H9 (cell line): ENCODE results near the gene GDPGP1. TPM values are rescaled to one million over a fixed set of nuclear protein-coding genes. Genes with fewer than 3 reads are reported as not detected.

Source experiments
- DNase-seq: peaks from one replicate; pipeline ENCODE4 v3.0.0-alpha.2; 2017
- H2AFZ ChIP-seq: one replicate; pipeline ENCODE4 v1.6.1; 2013; ENCODE audit warnings: mild to moderate bottlenecking, low read length, control low read depth, moderate library complexity
- H2AK5ac ChIP-seq: 2 replicates; pipeline ENCODE4 v1.6.1; 2013; ENCODE audit warnings: low read length, control low read depth, mixed read lengths; ENCODE audit not compliant: insufficient read length
- H2BK120ac ChIP-seq: one replicate; pipeline ENCODE4 v1.6.1; 2013; ENCODE audit warnings: low read depth, mild to moderate bottlenecking, low read length, control low read depth, inconsistent platforms; ENCODE audit not compliant: poor library complexity, severe bottlenecking
- H2BK12ac ChIP-seq: 2 replicates; pipeline ENCODE4 v1.6.1; 2013; ENCODE audit warnings: low read length, control low read depth, mixed read lengths, low read depth; ENCODE audit not compliant: insufficient read length
- H2BK15ac ChIP-seq: 2 replicates; pipeline ENCODE4 v1.6.1; 2013; ENCODE audit warnings: low read depth, low read length, control low read depth
- H2BK20ac ChIP-seq: one replicate; pipeline ENCODE4 v1.6.1; 2013; ENCODE audit warnings: low read depth, mild to moderate bottlenecking, low read length, control low read depth, inconsistent platforms; ENCODE audit not compliant: poor library complexity, severe bottlenecking
- H2BK5ac ChIP-seq: 2 replicates; pipeline ENCODE4 v1.6.1; 2013; ENCODE audit warnings: low read length, control low read depth, mixed read lengths; ENCODE audit not compliant: insufficient read length
- H3K14ac ChIP-seq: 2 replicates; pipeline ENCODE4 v1.6.1; 2013; ENCODE audit warnings: low read length, control low read depth; ENCODE audit not compliant: insufficient read depth
- H3K18ac ChIP-seq: 2 replicates; pipeline ENCODE4 v1.6.1; 2013; ENCODE audit warnings: low read depth, mild to moderate bottlenecking, mixed read lengths, low read length, control low read depth; ENCODE audit not compliant: insufficient read length
- H3K23ac ChIP-seq: 2 replicates; pipeline ENCODE4 v1.6.1; 2013; ENCODE audit warnings: low read length, control low read depth, mixed read lengths, low read depth; ENCODE audit not compliant: insufficient read length
- H3K23me2 ChIP-seq: 2 replicates; pipeline ENCODE4 v1.6.1; 2013; ENCODE audit warnings: low read depth, mild to moderate bottlenecking, mixed read lengths, low read length, control low read depth; ENCODE audit not compliant: insufficient read length, poor library complexity, severe bottlenecking
- H3K27ac ChIP-seq: 2 replicates; pipeline ENCODE4 v1.5.1; 2013; ENCODE audit warnings: low read length, control low read depth, mixed read lengths, low read depth; ENCODE audit not compliant: insufficient read length
- H3K27me3 ChIP-seq: 2 replicates; pipeline ENCODE4 v1.6.1; 2013; ENCODE audit warnings: low read length, control low read depth, inconsistent platforms; ENCODE audit not compliant: insufficient read depth
- H3K4ac ChIP-seq: 2 replicates; pipeline ENCODE4 v1.6.1; 2013; ENCODE audit warnings: low read depth, mild to moderate bottlenecking, control low read depth, inconsistent platforms, low read length, moderate library complexity
- H3K4me1 ChIP-seq: 2 replicates; pipeline ENCODE4 v1.6.1; 2013; ENCODE audit warnings: low read length, control low read depth, inconsistent platforms; ENCODE audit not compliant: insufficient read depth
- H3K4me2 ChIP-seq: 2 replicates; pipeline ENCODE4 v1.6.1; 2013; ENCODE audit warnings: low read length, control low read depth, mixed read lengths; ENCODE audit not compliant: insufficient read length, insufficient read depth
- H3K56ac ChIP-seq: 2 replicates; pipeline ENCODE4 v1.6.1; 2013; ENCODE audit warnings: low read depth, mild to moderate bottlenecking, mixed read lengths, low read length, control low read depth; ENCODE audit not compliant: insufficient read length
- H3K79me1 ChIP-seq: 2 replicates; pipeline ENCODE4 v1.6.1; 2013; ENCODE audit warnings: low read depth, mild to moderate bottlenecking, moderate library complexity, low read length, control low read depth, inconsistent platforms; ENCODE audit not compliant: insufficient read depth, poor library complexity, severe bottlenecking
- H3K79me2 ChIP-seq: 2 replicates; pipeline ENCODE4 v1.6.1; 2013; ENCODE audit warnings: low read length, control low read depth, inconsistent platforms; ENCODE audit not compliant: insufficient read depth
- H3K9ac ChIP-seq: 2 replicates; pipeline ENCODE4 v1.6.1; 2013; ENCODE audit warnings: low read length, control low read depth, mixed read lengths; ENCODE audit not compliant: insufficient read length; ENCODE audit errors: extremely low read depth
- H3K9me3 ChIP-seq: one replicate; pipeline ENCODE4 v1.6.1; 2013; ENCODE audit warnings: low read depth, low read length, inconsistent platforms; ENCODE audit not compliant: control insufficient read depth
- H3T11ph ChIP-seq: one replicate; pipeline ENCODE4 v1.6.1; 2013; ENCODE audit warnings: mild to moderate bottlenecking, low read length, control low read depth, inconsistent platforms
- H4K20me1 ChIP-seq: one replicate; pipeline ENCODE4 v1.6.1; 2013; ENCODE audit not compliant: control insufficient read depth, insufficient read length, insufficient read depth
- H4K5ac ChIP-seq: 2 replicates; pipeline ENCODE4 v1.6.1; 2013; ENCODE audit warnings: low read depth, mild to moderate bottlenecking, mixed read lengths, low read length, control low read depth; ENCODE audit not compliant: insufficient read length
- H4K8ac ChIP-seq: replicated peaks from 2 replicates; pipeline ENCODE4 v1.6.1; 2013; ENCODE audit warnings: low read length, control low read depth, mixed read lengths, low read depth; ENCODE audit not compliant: insufficient read length
- H4K91ac ChIP-seq: 2 replicates; pipeline ENCODE4 v1.6.1; 2013; ENCODE audit warnings: low read depth, mild to moderate bottlenecking, moderate library complexity, mixed read lengths, low read length, control low read depth; ENCODE audit not compliant: insufficient read length
- H3K27ac Mint-ChIP-seq, 3 experiments: 2 replicates in 2 of 3; 3 replicates in 1 of 3; pipeline ENCODE4 v1.8.0; 2020 to 2021; ENCODE audit warnings: mixed read lengths in 3 of 3, mild to moderate bottlenecking in 1 of 3, moderate library complexity in 1 of 3
- H3K27me3 Mint-ChIP-seq: 2 replicates; pipeline ENCODE4 v1.8.0; 2021; ENCODE audit warnings: low read depth, mild to moderate bottlenecking, moderate library complexity, mixed read lengths
- H3K36me3 Mint-ChIP-seq, 3 experiments: 2 replicates in 2 of 3; 3 replicates in 1 of 3; pipeline ENCODE4 v1.8.0; 2020 to 2021; ENCODE audit warnings: low read depth in 3 of 3, mixed read lengths in 3 of 3; ENCODE audit not compliant: insufficient read depth in 1 of 3
- H3K4me1 Mint-ChIP-seq, 2 experiments: 2 replicates each; pipeline ENCODE4 v1.8.0; 2020; ENCODE audit warnings: mixed read lengths in 2 of 2
- H3K4me3 Mint-ChIP-seq, 2 experiments: 2 replicates in 1 of 2; 3 replicates in 1 of 2; pipeline ENCODE4 v1.8.0; 2020 to 2021; ENCODE audit warnings: mild to moderate bottlenecking in 2 of 2, mixed read lengths in 2 of 2, moderate library complexity in 1 of 2
- H3K9me3 Mint-ChIP-seq, 2 experiments: 2 replicates in 1 of 2; 3 replicates in 1 of 2; pipeline ENCODE4 v1.8.0; 2020; ENCODE audit warnings: mild to moderate bottlenecking in 2 of 2, mixed read lengths in 2 of 2, moderate library complexity in 1 of 2
- CTCF ChIP-seq: fragments of 200-600 bp; sonication (generic); conservative IDR thresholded peaks from 3 replicates; pipeline ENCODE4 v1.8.0; 2021; ENCODE audit warnings: antibody characterized with exemption, mild to moderate bottlenecking
- WGBS: extraction: QIAGEN DNeasy Blood & Tissue Kit; methylation state at CpG from one replicate; pipeline ENCODE4 v1.1.7; 2013; ENCODE audit warnings: missing lambda C conversion rate, low lambda C conversion rate, mixed read lengths; ENCODE audit not compliant: insufficient read length; ENCODE audit errors: extremely low coverage; 5-methylcytosine and 5-hydroxymethylcytosine counted together
- total RNA-seq: library from RNA; stranded (reverse); gene quantifications from 2 replicates; pipeline ENCODE4 v1.2.1, GENCODE V29; 2021

Gene GDPGP1
- total RNA-seq, 1 experiment from 2014 or later, result 6.7 TPM

GRCh38 chr15:90227816-90228772, 5.9 kb upstream of the GDPGP1 start:
- no peak overlapping the region for H3K4me2 ChIP-seq
- no peaks in the 10 kb centered on the region for H3K9me3 Mint-ChIP-seq
- no peak overlapping the region for H4K8ac ChIP-seq
- H4K20me1 ChIP-seq, result no peaks in the 10 kb centered on the region
- H2BK20ac ChIP-seq, result no peak overlapping the region
- H3K79me1 ChIP-seq, result no peaks in the 10 kb centered on the region
- H3K23me2 ChIP-seq, result peaks cover 3% of the 10 kb centered on the region
- no peak overlapping the region for H3K14ac ChIP-seq
- H3K4me1 ChIP-seq, result no peaks in the 10 kb centered on the region
- H2BK15ac ChIP-seq, result no peak overlapping the region
- no peak for TF ChIP-seq CTCF
- H4K5ac ChIP-seq, result no peak overlapping the region
- H3K4me3 Mint-ChIP-seq, result no peak overlapping the region
- no peak overlapping the region for H3K56ac ChIP-seq
- no peak overlapping the region for H3T11ph ChIP-seq
- H3K23ac ChIP-seq, result no peak overlapping the region
- no peaks in the 10 kb centered on the region for H3K27me3 ChIP-seq
- H2BK5ac ChIP-seq, result no peak overlapping the region
- WGBS, result no CpG with 5 or more reads among the region's 38 CpGs
- no peak overlapping the region for H2BK120ac ChIP-seq
- H3K79me2 ChIP-seq, result no peaks in the 10 kb centered on the region
- no peak overlapping the region for H2AK5ac ChIP-seq
- H2BK12ac ChIP-seq, result no peak overlapping the region
- H3K9ac ChIP-seq, result no peak overlapping the region
- no peak overlapping the region for H2AFZ ChIP-seq
- H4K91ac ChIP-seq, result no peak overlapping the region
- no peak overlapping the region for H3K4ac ChIP-seq
- DNase-seq, result no peak
- H3K27ac ChIP-seq, result no peak overlapping the region
- no peak overlapping the region for H3K27ac Mint-ChIP-seq
- H3K36me3 Mint-ChIP-seq, result peaks cover 30 to 65% (median 53%) of the 10 kb centered on the region in 3 experiments
- H3K18ac ChIP-seq, result no peak overlapping the region
- H3K4me1 Mint-ChIP-seq, result peaks cover 6 to 8% of the 10 kb centered on the region in 2 experiments
- H3K9me3 ChIP-seq, result no peaks in the 10 kb centered on the region
- H3K27me3 Mint-ChIP-seq, result peaks cover 1% of the 10 kb centered on the region; the same call in 1 of the 2 replicates
